HG03469 (cell line): Measurements from ENCODE around the gene KARS1.

ENCODE experiments used
- ATAC-seq: cut with Tn5 transposase; IDR thresholded peaks from one replicate; pipeline ENCODE4 v1.9.1; 2021; ENCODE audit warnings: mild to moderate bottlenecking, moderate library complexity, moderate number of reproducible peaks; ENCODE audit not compliant: unreplicated experiment

Gene KARS1

DNA sequence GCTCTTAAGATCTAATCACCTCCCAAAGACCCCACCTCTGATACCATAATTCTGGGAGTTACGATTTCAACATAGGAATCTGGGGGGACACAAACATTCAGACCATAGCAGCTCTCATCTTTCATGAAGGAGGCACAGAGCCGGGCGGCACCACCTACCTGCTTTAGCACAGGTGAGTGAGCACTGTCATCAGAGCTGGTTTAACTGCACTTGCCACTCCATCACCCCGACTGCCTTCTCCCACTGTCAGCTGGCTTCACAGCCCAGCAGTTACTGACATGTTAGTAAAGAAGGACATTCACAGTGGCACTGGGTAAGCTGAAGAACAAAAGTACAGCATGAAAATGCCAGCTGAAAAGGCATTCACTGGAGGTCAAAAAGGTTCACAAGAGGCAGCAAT, 58.7 kb downstream of the KARS1 start:
- no peak for ATAC-seq

GRCh38 chr16:75584108-75584507, 63.4 kb downstream of the KARS1 start:
- ATAC-seq = no peak

DNA sequence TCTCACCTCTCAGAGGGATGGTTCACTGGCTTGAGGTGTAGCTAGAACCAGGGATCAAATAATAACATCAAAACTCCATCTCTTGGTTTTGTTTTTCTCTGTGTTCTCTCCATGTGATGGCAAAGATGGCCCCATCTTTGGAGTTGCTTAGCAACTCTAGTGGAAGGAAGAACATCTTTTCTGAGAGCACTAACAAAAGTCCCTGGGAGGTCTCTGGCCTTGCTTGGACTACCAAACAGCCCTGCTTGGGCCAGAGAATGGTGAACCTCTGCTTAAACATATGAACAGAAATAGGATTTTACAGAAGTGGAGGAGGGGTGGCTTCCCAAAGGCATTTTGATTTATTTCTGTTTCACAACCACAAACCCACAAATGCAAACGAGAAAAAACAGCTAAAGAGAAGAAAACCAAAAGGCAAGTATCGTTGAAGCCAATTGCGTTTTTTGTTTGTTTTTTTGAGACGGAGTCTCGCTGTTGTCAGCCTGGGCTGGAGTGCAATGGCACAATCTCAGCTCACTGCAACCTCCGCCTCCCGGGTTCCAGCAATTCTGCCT, 68.1 kb downstream of the KARS1 start:
- no peak for ATAC-seq

DNA sequence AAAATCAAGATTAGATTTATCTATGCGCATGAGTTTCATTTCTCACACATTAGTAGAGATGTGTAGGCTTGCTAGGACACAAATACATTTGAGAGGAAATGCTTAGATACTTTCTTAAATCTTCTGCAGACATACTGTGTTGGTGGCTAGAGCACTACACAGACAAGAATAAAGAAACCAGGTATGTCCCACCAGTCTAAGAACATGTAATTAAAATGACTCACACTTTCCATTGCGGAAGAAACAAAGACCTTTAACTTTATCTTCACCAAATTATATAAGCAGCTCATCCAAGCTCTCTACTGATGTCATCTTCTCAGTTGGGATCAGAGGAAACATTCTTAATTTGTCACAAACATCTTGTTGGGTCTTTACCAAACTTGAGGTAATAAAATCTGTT, 68.7 kb downstream of the KARS1 start:
- no peak for ATAC-seq

DNA sequence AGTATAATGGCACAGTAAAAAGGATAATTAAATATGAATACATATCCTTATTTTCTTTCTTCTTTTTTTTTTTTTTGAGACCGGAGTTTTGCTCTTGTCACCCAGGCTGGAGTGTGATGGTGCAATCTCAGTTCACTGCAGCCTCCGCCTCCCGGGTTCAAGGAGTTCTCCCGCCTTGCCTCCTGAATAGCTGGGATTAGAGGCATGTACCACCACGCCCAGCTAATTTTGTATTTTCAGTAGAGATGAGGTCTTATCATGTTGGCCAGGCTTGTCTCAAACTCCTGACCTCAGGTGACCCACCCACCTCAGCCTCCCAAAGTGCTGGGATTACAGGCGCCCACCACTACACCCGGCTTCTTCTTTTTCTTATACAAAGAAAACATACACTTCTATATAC, 69.3 kb downstream of the KARS1 start:
- no peak for ATAC-seq
